GM12874 (cell line): ENCODE data around the gene SLC24A5.

Source experiments
- CTCF ChIP-seq: IDR thresholded peaks from 2 replicates; pipeline ENCODE4 v1.5.1; 2011; ENCODE audit warnings: low read depth, mild to moderate bottlenecking, control low read depth, low read length, moderate library complexity; ENCODE audit not compliant: insufficient read depth

The SLC24A5 gene

GRCh38 chr15:48176112-48176511, 55.3 kb downstream of the SLC24A5 start:
- TF ChIP-seq CTCF, result no peak

GRCh38 chr15:48176957-48177356, 56.2 kb downstream of the SLC24A5 start:
- TF ChIP-seq CTCF, result no peak

GRCh38 chr15:48177383-48177765, 56.6 kb downstream of the SLC24A5 start:
- TF ChIP-seq CTCF, result no peak

- TF ChIP-seq CTCF, result no peak
Measured at GRCh38 chr15:48177766-48178647, 57.2 kb downstream of the SLC24A5 start, which contains the start of gene MYEF2. Gene MYEF2 (minus strand): TSS chr15:48178295. CDS start chr15:48178237, 58 bp downstream.

GRCh38 chr15:48178648-48178931, 57.8 kb downstream of the SLC24A5 start:
- no peak for TF ChIP-seq CTCF

GRCh38 chr15:48182749-48183148, 62.0 kb downstream of the SLC24A5 start:
- TF ChIP-seq CTCF, result no peak

GRCh38 chr15:48185529-48185928, 64.7 kb downstream of the SLC24A5 start:
- no peak for TF ChIP-seq CTCF

GRCh38 chr15:48186271-48186670, 65.5 kb downstream of the SLC24A5 start:
- no peak for TF ChIP-seq CTCF
